SK-N-SH (cell line): ENCODE results near the gene MYO1H. TPM values are rescaled to one million over a fixed set of nuclear protein-coding genes. Genes with fewer than 3 reads are reported as not detected.

Experiments
- CTCF ChIA-PET: fragments of 300-600, 350-600 bp; formaldehyde crosslinking; extraction: SDS; loops from one replicate; lab custom pipeline; 2021; lab: Yijun Ruan, JAX
- POLR2A ChIA-PET: fragments of 350-600 bp; sonication (Branson Sonifier 250); formaldehyde crosslinking; extraction: SDS; loops from one replicate; lab custom pipeline; 2020; ENCODE audit warnings: antibody characterized with exemption, inconsistent platforms; lab: Yijun Ruan, JAX
- DNase-seq: peaks from one replicate; pipeline ENCODE4 v3.0.0; 2012
- H2AFZ ChIP-seq: fragments of 200-600 bp; sonication (generic); 2 replicates; pipeline ENCODE4 v1.8.1; 2016; ENCODE audit warnings: antibody characterized with exemption, mild to moderate bottlenecking, low read depth
- H3F3A ChIP-seq: fragments of 200-600 bp; sonication (generic); replicated peaks from 2 replicates; pipeline ENCODE3; 2016; ENCODE audit warnings: antibody characterized with exemption, mild to moderate bottlenecking; ENCODE audit not compliant: insufficient read depth
- H3K27ac ChIP-seq, 2 experiments: fragments of 200-500 bp in 1 of 2; fragments of 200-600 bp in 1 of 2; sonication (Bioruptor generic) in 1 of 2; sonication (generic), shearing (Covaris generic) in 1 of 2; 2 replicates each; pipeline versions ENCODE4 v1.5.1 to v1.6.1; 2014 to 2016; ENCODE audit warnings: low read depth in 2 of 2, inconsistent platforms in 1 of 2, low read length in 1 of 2, mild to moderate bottlenecking in 1 of 2, mixed read lengths in 1 of 2
- H3K27me3 ChIP-seq: fragments of 200-600 bp; sonication (generic), shearing (Covaris generic); 2 replicates; pipeline ENCODE4 v1.6.1; 2016; ENCODE audit warnings: mixed run types; ENCODE audit not compliant: insufficient read depth
- H3K36me3 ChIP-seq, 2 experiments: fragments of 200-500 bp in 1 of 2; fragments of 200-600 bp in 1 of 2; sonication (Bioruptor generic) in 1 of 2; sonication (generic) in 1 of 2; replicated peaks in 1 of 2; 2 replicates each; pipeline versions ENCODE3 to v1.5.1; 2014 to 2016; ENCODE audit warnings: low read length in 1 of 2, mild to moderate bottlenecking in 1 of 2; ENCODE audit not compliant: insufficient read depth in 2 of 2, control insufficient read depth in 1 of 2
- H3K4me1 ChIP-seq, 2 experiments: fragments of 200-500 bp in 1 of 2; fragments of 200-600 bp in 1 of 2; sonication (Bioruptor generic) in 1 of 2; sonication (generic), shearing (Covaris generic) in 1 of 2; 2 replicates each; pipeline versions ENCODE4 v1.5.1 to v1.6.1; 2014 to 2016; ENCODE audit warnings: low read depth in 1 of 2, low read length in 1 of 2, mixed run types in 1 of 2; ENCODE audit not compliant: insufficient read depth in 2 of 2, control insufficient read depth in 1 of 2
- H3K4me2 ChIP-seq: fragments of 200-600 bp; sonication (generic), shearing (Covaris generic); 2 replicates; pipeline ENCODE4 v1.6.1; 2017; ENCODE audit warnings: mixed run types
- H3K4me3 ChIP-seq, 2 experiments: fragments of 200-500 bp in 1 of 2; fragments of 200-600 bp in 1 of 2; sonication (Bioruptor generic) in 1 of 2; sonication (generic), shearing (Covaris generic) in 1 of 2; 2 replicates each; pipeline versions ENCODE4 v1.5.1 to v1.8.1; 2014 to 2016; ENCODE audit warnings: low read depth in 2 of 2, inconsistent platforms in 1 of 2, low read length in 1 of 2, mild to moderate bottlenecking in 1 of 2, mixed read lengths in 1 of 2, moderate library complexity in 1 of 2
- H3K79me2 ChIP-seq: fragments of 200-600 bp; sonication (generic); 2 replicates; pipeline ENCODE4 v1.8.1; 2017; ENCODE audit warnings: mild to moderate bottlenecking; ENCODE audit not compliant: insufficient read depth
- H3K9ac ChIP-seq: fragments of 200-600 bp; sonication (generic); 2 replicates; pipeline ENCODE4 v1.6.1; 2017; ENCODE audit warnings: mixed run types
- H3K9me2 ChIP-seq: fragments of 200-600 bp; sonication (generic); 2 replicates; pipeline ENCODE4 v1.6.1; 2017; ENCODE audit warnings: mixed run types
- H3K9me3 ChIP-seq: fragments of 200-600 bp; sonication (generic); 2 replicates; pipeline ENCODE4 v1.6.1; 2017; ENCODE audit warnings: mixed run types, mild to moderate bottlenecking, moderate library complexity
- H4K20me1 ChIP-seq: fragments of 200-600 bp; sonication (generic); 2 replicates; pipeline ENCODE4 v1.6.1; 2017; ENCODE audit warnings: mild to moderate bottlenecking, mixed run types; ENCODE audit not compliant: insufficient read depth
- FOXJ3 ChIP-seq: sonication (generic); formaldehyde crosslinking; IDR thresholded peaks from 2 replicates; pipeline ENCODE4 v1.5.1; 2020; ENCODE audit warnings: mild to moderate bottlenecking, missing genetic modification reagents
- FOXM1 ChIP-seq: IDR thresholded peaks from 2 replicates; pipeline ENCODE4 v1.4.0; 2012; ENCODE audit warnings: low read depth, mild to moderate bottlenecking
- GABPA ChIP-seq: IDR thresholded peaks from 2 replicates; pipeline ENCODE4 v1.4.0; 2012; ENCODE audit warnings: low read depth, mild to moderate bottlenecking
- GATA2 ChIP-seq: sonication (generic); formaldehyde crosslinking; IDR thresholded peaks from 2 replicates; pipeline ENCODE4 v1.5.0; 2020; ENCODE audit warnings: mild to moderate bottlenecking, missing genetic modification reagents
- MEF2A ChIP-seq: IDR thresholded peaks from 2 replicates; pipeline ENCODE4 v1.4.0; 2012; ENCODE audit warnings: low read depth, borderline replicate concordance
- MXI1 ChIP-seq: IDR thresholded peaks from 2 replicates; pipeline ENCODE4 v1.6.1; 2012; ENCODE audit warnings: mild to moderate bottlenecking, low read depth, low read length, improper control_type of control experiment
- NFIC ChIP-seq: IDR thresholded peaks from 2 replicates; pipeline ENCODE4 v1.4.0; 2012; ENCODE audit warnings: borderline replicate concordance
- PBX3 ChIP-seq: IDR thresholded peaks from 2 replicates; pipeline ENCODE4; 2012
- POLR2AphosphoS5 ChIP-seq: IDR thresholded peaks from 2 replicates; pipeline ENCODE4 v1.6.1; 2012; ENCODE audit warnings: low read depth, low read length
- RCOR1 ChIP-seq: fragments of 150-350 bp; IDR thresholded peaks from 2 replicates; pipeline ENCODE4 v1.6.1; 2017; ENCODE audit warnings: antibody characterized with exemption, low read length
- RFX5 ChIP-seq: IDR thresholded peaks from 2 replicates; pipeline ENCODE4 v1.6.1; 2012; ENCODE audit warnings: mild to moderate bottlenecking, improper control_type of control experiment, low read length
- RXRA ChIP-seq: IDR thresholded peaks from 2 replicates; pipeline ENCODE4 v1.4.0; 2012; ENCODE audit warnings: low read depth, mild to moderate bottlenecking, borderline replicate concordance
- SIN3A ChIP-seq: IDR thresholded peaks from 2 replicates; pipeline ENCODE4 v1.6.1; 2012; ENCODE audit warnings: low read depth, mild to moderate bottlenecking, low read length, moderate library complexity, borderline replicate concordance
- SMC3 ChIP-seq: IDR thresholded peaks from 2 replicates; pipeline ENCODE4 v1.6.1; 2012; ENCODE audit warnings: low read depth, low read length, improper control_type of control experiment
- USF2 ChIP-seq: fragments of 150-350 bp; IDR thresholded peaks from 2 replicates; pipeline ENCODE4 v1.6.1; 2017; ENCODE audit warnings: antibody characterized with exemption, low read length, low read depth, borderline replicate concordance
- YY1 ChIP-seq: IDR thresholded peaks from 2 replicates; pipeline ENCODE4 v1.4.0; 2012; ENCODE audit warnings: low read depth, mild to moderate bottlenecking
- WGBS: methylation state at CpG from one replicate; pipeline ENCODE4 v1.1.6; 2017; ENCODE audit warnings: low lambda C conversion rate; 5-methylcytosine and 5-hydroxymethylcytosine counted together
- polyA plus RNA-seq, 3 experiments: library from polyadenylated mRNA; depleted of rRNA; stranded (reverse); fragments of >200 nt; gene quantifications; 2 replicates each; pipeline ENCODE4 v1.2.3, GENCODE V29; 2012

Gene MYO1H
- polyA plus RNA-seq, 1 of the 3 experiments (the other 2 are of a cell fraction) = not detected

GRCh38 chr12:109302770-109303169, 44.9 kb upstream of the MYO1H start (continued):
- TF ChIP-seq MXI1 (no peak), PBX3 (no peak), FOXJ3 (no peak)

- Histone ChIP-seq H3K4me2 (no peak overlapping the region), H3K4me1 (peaks cover 0 to 9% of the 10 kb centered on the region in 2 experiments; a peak in 1 of 4 replicates), H3K36me3 (no peaks in the 10 kb centered on the region), H2AFZ (no peak overlapping the region), H4K20me1 (no peaks in the 10 kb centered on the region), H3K79me2 (no peaks in the 10 kb centered on the region), H3K27ac (no peak overlapping the region), H3K27me3 (peaks cover 17% of the 10 kb centered on the region), H3K9ac (no peak overlapping the region), H3F3A (no peaks in the 10 kb centered on the region), H3K9me2 (no peaks in the 10 kb centered on the region), H3K9me3 (no peaks in the 10 kb centered on the region), H3K4me3 (no peak overlapping the region)
- TF ChIP-seq MEF2A (no peak), GABPA (no peak), SIN3A (no peak), POLR2AphosphoS5 (no peak)
- peak; percentile 60 for DNase-seq
- ChIA-PET CTCF (no interaction called here), POLR2A (no interaction called here)
- WGBS = 23% methylated on average over 7 of the region's 8 CpGs
These were observed 43.2 kb upstream of the MYO1H start for GRCh38 chr12:109304485-109304884.

- Histone ChIP-seq H3K9ac (no peak overlapping the region), H3K27me3 (peaks cover 22% of the 10 kb centered on the region), H2AFZ (no peak overlapping the region), H3K36me3 (no peaks in the 10 kb centered on the region), H3K27ac (no peak overlapping the region), H4K20me1 (no peaks in the 10 kb centered on the region), H3K9me3 (no peaks in the 10 kb centered on the region), H3K4me3 (no peak overlapping the region), H3F3A (no peaks in the 10 kb centered on the region), H3K4me1 (peaks cover 0 to 15% of the 10 kb centered on the region in 2 experiments; a peak in 1 of 4 replicates), H3K79me2 (no peaks in the 10 kb centered on the region), H3K9me2 (no peaks in the 10 kb centered on the region), H3K4me2 (no peak overlapping the region)
- TF ChIP-seq FOXM1 (no peak), MXI1 (no peak), USF2 (no peak), RCOR1 (no peak), SMC3 (no peak), YY1 (no peak), NFIC (no peak), RXRA (no peak), RFX5 (no peak), GATA2 (CRISPR knock-in tag) (no peak), POLR2AphosphoS5 (no peak), SIN3A (no peak), GABPA (no peak)
- ChIA-PET POLR2A (no interaction called here), CTCF (interaction anchor here (1.2 to 1.8 kb wide), 2 partner anchors 42 to 80 kb away, joined by 3 read pairs; no protein-coding TSS in a partner anchor)
- WGBS = 48% methylated on average over 6 of the region's 6 CpGs
- DNase-seq = no peak
These were observed 42.2 kb upstream of the MYO1H start for GRCh38 chr12:109305547-109305946.
